ENCODE measurements around the gene NEDD8. TPM values are rescaled to one million over a fixed set of nuclear protein-coding genes. Genes with fewer than 3 reads are reported as not detected.
"Not testable (repeated sequence)": the region's sequence is repeated elsewhere in the genome, so short reads cannot be mapped to it uniquely, and the experiment has no call there.

NEDD8 gene
- total and polyA plus RNA-seq, 4 donors, result 32.3 to 136 (median 78.1) TPM

GRCh38 chr14:24224618-24225071, 7.5 kb downstream of the NEDD8 start:
- Histone ChIP-seq H3K36me3 (ENCODE audit: control insufficient read depth in 4 of 4, insufficient read depth in 3 of 4, low read depth in 1 of 4, low read length in 3 of 4) (peaks cover 0 to 4% (median 2%) of the 10 kb centered on the region in 4 donors), H3K9ac (ENCODE audit: low read depth in 1 of 2, low read length in 2 of 2) (no peak overlapping the region), H3K4me3 (ENCODE audit: low read depth in 1 of 3, low read length in 3 of 3) (no peak overlapping the region), H3K27ac (ENCODE audit: low read depth in 1 of 2, low read length in 2 of 2) (no peak overlapping the region), H3K9me3 (ENCODE audit: control insufficient read depth in 4 of 4, low read length in 3 of 4) (no peaks in the 10 kb centered on the region), H3K4me1 (ENCODE audit: control insufficient read depth in 4 of 4, insufficient read depth in 4 of 4, low read length in 3 of 4) (peaks cover 0 to 5% (median 4%) of the 10 kb centered on the region in 4 donors), H3K27me3 (ENCODE audit: control insufficient read depth in 4 of 4, insufficient read depth in 4 of 4, low read length in 3 of 4) (no peaks in the 10 kb centered on the region)
- no peak for DNase-seq (ENCODE audit: low spot score)
- WGBS, result 95% methylated on average over 7 of the region's 7 CpGs
- TF ChIP-seq TAF1 (conservative IDR thresholded peaks at IDR 0.05) (no peak), NR2F2 (IDR thresholded peaks at IDR 0.05) (no peak), RXRA (IDR thresholded peaks at IDR 0.05) (no peak), JUND (IDR thresholded peaks at IDR 0.05) (no peak), ZBTB33 (IDR thresholded peaks at IDR 0.05) (no peak)

- WGBS, result 99% methylated on average over 4 of the region's 4 CpGs
- not testable (repeated sequence) for H3K9ac ChIP-seq (ENCODE audit: low read depth in 1 of 2, low read length in 2 of 2); H3K9me3 ChIP-seq (ENCODE audit: control insufficient read depth in 4 of 4, low read length in 3 of 4); H3K27ac ChIP-seq (ENCODE audit: low read depth in 1 of 2, low read length in 2 of 2); H3K4me1 ChIP-seq (ENCODE audit: control insufficient read depth in 4 of 4, insufficient read depth in 4 of 4, low read length in 3 of 4); H3K36me3 ChIP-seq (ENCODE audit: control insufficient read depth in 4 of 4, insufficient read depth in 3 of 4, low read depth in 1 of 4, low read length in 3 of 4); H3K4me3 ChIP-seq (ENCODE audit: low read depth in 1 of 3, low read length in 3 of 3); DNase-seq (ENCODE audit: low spot score); H3K27me3 ChIP-seq (ENCODE audit: control insufficient read depth in 4 of 4, insufficient read depth in 4 of 4, low read length in 3 of 4)
Measured at GRCh38 chr14:24222987-24223386, 9.2 kb downstream of the NEDD8 start.

GRCh38 chr14:24219521-24219920, 12.6 kb downstream of the NEDD8 start:
- H3K9ac ChIP-seq (ENCODE audit: low read depth in 1 of 2, low read length in 2 of 2), result no peak overlapping the region
- no peaks in the 10 kb centered on the region for H3K9me3 ChIP-seq (ENCODE audit: control insufficient read depth in 4 of 4, low read length in 3 of 4)
- DNase-seq (ENCODE audit: low spot score), result no peak
- no peak overlapping the region for H3K4me3 ChIP-seq (ENCODE audit: low read depth in 1 of 3, low read length in 3 of 3)
- peaks cover 0 to 12% (median 6%) of the 10 kb centered on the region in 4 donors for H3K4me1 ChIP-seq (ENCODE audit: control insufficient read depth in 4 of 4, insufficient read depth in 4 of 4, low read length in 3 of 4)
- TF ChIP-seq TAF1 (conservative IDR thresholded peaks at IDR 0.05) (no peak), GABPA (IDR thresholded peaks at IDR 0.05 in 1 of 2, conservative IDR thresholded peaks at IDR 0.05 in 1 of 2) (no peak), FOXA1 (IDR thresholded peaks at IDR 0.05) (no peak), RXRA (IDR thresholded peaks at IDR 0.05) (no peak), ZBTB33 (IDR thresholded peaks at IDR 0.05) (no peak), EGR1 (IDR thresholded peaks at IDR 0.05; ENCODE audit: low read depth in 2 of 2) (no peak), FOXA2 (IDR thresholded peaks at IDR 0.05) (no peak), NR2F2 (IDR thresholded peaks at IDR 0.05) (no peak), HNF4G (IDR thresholded peaks at IDR 0.05) (no peak), JUND (IDR thresholded peaks at IDR 0.05) (no peak)
- peaks cover 0 to 5% (median under 1%) of the 10 kb centered on the region in 4 donors for H3K36me3 ChIP-seq (ENCODE audit: control insufficient read depth in 4 of 4, insufficient read depth in 3 of 4, low read depth in 1 of 4, low read length in 3 of 4)
- H3K27ac ChIP-seq (ENCODE audit: low read depth in 1 of 2, low read length in 2 of 2), result no peak overlapping the region
- WGBS, result 63% methylated on average over 3 of the region's 3 CpGs
- H3K27me3 ChIP-seq (ENCODE audit: control insufficient read depth in 4 of 4, insufficient read depth in 4 of 4, low read length in 3 of 4), result no peaks in the 10 kb centered on the region
